NCI-H1092 (cell line): ENCODE data around the gene HJURP.

Experiments used
- DNase-seq: peaks from one replicate; lab custom pipeline; 2025; lab: John Stamatoyannopoulos, UW

HJURP gene

DNA sequence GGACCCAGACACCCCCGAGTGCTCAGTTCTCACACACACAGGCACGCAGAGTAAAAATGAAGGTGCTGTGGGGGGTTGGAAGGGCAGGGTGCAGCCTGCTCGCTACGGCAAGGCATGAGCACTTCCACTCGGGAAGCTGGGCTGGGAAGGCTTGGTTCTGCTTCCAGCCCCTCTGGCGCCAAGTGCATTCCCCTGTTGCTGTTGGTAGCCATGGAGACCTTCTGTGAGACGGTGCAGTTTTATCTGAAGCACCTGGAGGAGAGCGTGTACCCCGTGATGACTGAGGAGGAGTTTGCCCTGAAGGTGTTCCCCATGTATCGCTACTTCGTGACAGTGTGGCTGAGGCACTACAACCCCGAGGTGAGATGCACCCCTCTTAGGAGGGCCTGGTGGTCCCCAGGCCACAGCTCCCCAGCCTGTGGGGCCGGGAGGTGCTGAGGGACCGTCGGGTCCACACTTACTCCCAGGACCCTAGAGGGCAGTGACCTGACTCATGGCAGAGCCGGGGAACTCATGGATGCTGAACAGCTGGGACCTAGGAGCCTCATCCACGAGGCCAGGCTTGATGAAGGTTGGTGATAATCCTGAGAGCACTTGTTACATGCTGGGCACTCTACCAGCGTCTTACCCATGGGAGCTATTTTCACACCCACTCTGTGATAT, 60.7 kb downstream of the HJURP start:
- DNase-seq = no peak

DNA sequence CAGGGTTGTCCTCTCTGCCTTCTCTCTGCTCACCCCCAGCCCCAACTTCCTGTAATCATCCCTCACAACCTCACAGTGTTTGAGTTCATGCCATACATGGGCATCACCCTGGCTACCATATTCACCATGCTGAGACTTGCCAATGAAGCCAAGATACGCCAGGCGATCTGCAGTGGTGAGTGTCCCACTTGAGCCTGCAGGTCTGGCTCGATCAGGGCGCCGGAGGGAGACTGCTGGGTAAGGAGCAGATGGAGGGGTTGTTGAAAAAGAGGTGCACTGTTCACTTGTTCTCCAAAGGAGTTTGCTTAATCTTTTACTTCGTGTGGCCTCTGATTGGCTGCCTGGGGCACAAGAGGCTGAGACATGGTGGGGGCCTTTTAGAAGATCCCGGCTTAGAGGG, 61.6 kb downstream of the HJURP start:
- no peak for DNase-seq

DNA sequence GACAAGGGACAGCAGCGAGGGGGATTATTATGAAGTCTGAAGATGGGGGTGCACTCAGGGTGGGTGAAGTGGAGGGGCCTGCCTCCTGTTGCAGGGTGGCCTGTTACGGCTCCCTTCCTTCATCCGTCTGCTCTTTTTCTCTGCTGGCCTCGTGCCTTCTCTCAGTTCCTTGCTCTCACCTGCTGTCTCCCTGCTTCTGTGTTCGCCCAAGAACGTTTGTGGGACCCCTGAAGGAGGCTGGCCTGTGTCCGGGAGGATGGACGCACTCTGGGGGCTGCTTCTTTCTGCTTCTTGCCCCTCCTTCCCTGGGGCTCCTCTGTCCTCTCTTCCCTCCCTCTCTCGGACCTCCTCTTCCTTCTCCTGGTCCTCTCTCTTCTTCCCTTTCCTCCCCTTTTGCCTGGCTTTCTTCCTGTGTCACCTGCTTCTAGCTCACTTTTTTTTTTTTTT, 62.4 kb downstream of the HJURP start:
- no peak for DNase-seq

DNA sequence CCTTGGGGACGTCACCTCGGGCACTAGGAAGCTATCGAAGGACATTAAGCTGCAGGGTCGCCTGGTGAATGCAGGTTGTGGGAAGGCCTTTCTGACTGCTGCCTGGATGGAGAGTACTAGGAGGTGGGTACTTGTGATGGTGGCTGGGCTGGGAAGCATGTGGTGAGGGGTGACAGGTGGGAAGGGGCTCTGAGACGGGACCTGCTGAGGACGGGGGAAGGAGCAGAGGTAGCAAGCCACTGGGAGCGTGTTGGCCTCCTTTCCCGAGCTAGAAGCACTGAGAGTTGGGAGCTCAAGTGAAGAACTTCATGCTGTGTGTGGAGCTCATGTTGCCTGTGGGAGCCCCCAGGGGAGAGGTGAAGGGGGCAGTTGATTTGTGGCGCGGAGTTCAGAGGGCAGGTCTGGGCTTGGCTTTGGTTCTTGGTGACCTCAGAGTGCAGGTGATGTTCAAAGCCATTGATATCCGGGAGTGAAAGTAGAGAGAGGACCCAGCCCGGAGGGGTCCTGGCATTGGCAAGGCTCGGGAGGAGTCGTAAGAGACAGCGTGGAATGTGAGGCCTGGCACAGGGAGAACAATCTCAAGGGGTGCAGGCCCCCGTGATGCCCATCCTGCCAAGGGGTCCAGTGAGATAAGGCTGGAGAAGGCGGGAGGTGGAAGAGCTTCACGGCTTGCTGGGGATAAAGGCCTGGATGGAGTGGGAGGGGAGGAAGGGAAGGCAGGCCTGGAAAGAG, 63.0 kb downstream of the HJURP start:
- no peak for DNase-seq

DNA sequence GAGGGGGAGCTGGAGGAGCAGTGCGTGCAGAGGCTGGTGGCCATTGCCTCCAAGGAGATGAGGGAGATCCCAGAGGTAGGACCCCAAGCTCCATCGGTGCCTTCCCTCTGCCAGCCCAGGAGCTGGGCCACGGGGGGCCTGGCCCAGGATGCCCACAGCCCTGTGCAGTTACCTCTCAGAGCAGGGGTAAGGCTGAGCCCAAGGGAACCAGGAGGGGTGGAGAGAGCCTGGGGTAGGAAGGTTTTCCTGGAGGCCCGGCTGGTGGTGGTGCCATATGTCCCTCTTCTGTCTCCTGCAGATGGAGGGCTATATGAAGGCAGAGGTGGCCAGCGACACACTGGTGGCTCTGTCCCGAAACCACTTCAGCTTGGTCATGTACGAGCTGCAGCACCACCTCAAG, 64.8 kb downstream of the HJURP start:
- DNase-seq = no peak
